ENCODE data around the gene TTC3.

TTC3 gene

GRCh38 chr21:37176716-37177115 lies 103.7 kb downstream of the TTC3 start:
- Histone ChIP-seq H3K27ac (ENCODE audit: extremely low read depth, low read depth, low read length) (no peak overlapping the region), H3K4me3 (ENCODE audit: low read depth, low read length) (no peak overlapping the region), H3K9me3 (ENCODE audit: control insufficient read depth, insufficient read depth, low read depth, low read length) (no peaks in the 10 kb centered on the region), H3K4me1 (ENCODE audit: control insufficient read depth, insufficient read depth, low read length) (peaks cover 4% of the 10 kb centered on the region), H3K36me3 (ENCODE audit: control insufficient read depth in 2 of 2, insufficient read depth in 1 of 2, low read length in 2 of 2) (peaks cover 31 to 76% of the 10 kb centered on the region in 2 experiments)
- CTCF ChIA-PET: interaction anchor here (0.6 to 1.1 kb wide), 4 partner anchors 10 to 466 kb away, joined by 3 to 6 read pairs (median 4); no protein-coding TSS in a partner anchor
- no peak for TF ChIP-seq ZNF701 (tag by site-specific recombination; IDR thresholded peaks at IDR 0.05)
- TF ChIP-seq PATZ1 (tag by site-specific recombination; IDR thresholded peaks at IDR 0.05): no peak
- TF ChIP-seq ZNF785 (tag by site-specific recombination; IDR thresholded peaks at IDR 0.05): no peak
- no peak for TF ChIP-seq ZNF37A (tag by site-specific recombination; IDR thresholded peaks at IDR 0.05)
- no peak for TF ChIP-seq ZNF23 (tag by site-specific recombination; IDR thresholded peaks at IDR 0.05; ENCODE audit: borderline replicate concordance)
- no peak for TF ChIP-seq INSM2 (tag by site-specific recombination; IDR thresholded peaks at IDR 0.05)
- TF ChIP-seq ZNF580 (tag by site-specific recombination; IDR thresholded peaks at IDR 0.05): no peak
- no peak for TF ChIP-seq KLF8 (tag by site-specific recombination; IDR thresholded peaks at IDR 0.05)
- TF ChIP-seq KLF9 (tag by site-specific recombination; IDR thresholded peaks at IDR 0.05; ENCODE audit: low read depth): no peak
- no peak for TF ChIP-seq ZNF544 (tag by site-specific recombination; IDR thresholded peaks at IDR 0.05)
- no peak for TF ChIP-seq PRDM2 (tag by site-specific recombination; IDR thresholded peaks at IDR 0.05; ENCODE audit: borderline replicate concordance)
- no peak for TF ChIP-seq PRDM10 (tag by site-specific recombination; IDR thresholded peaks at IDR 0.05)
- no peak for TF ChIP-seq ZNF501 (tag by site-specific recombination; IDR thresholded peaks at IDR 0.05)
- POLR2A ChIA-PET: interaction anchor here (1.0 kb wide), 1 partner anchor 85 kb away, joined by 3 read pairs; no protein-coding TSS in a partner anchor
